Peyer's patch (tissue), 4 donors: ENCODE measurements around the gene TSTD2.

Source experiments
- CTCF ChIP-seq, 6 experiments: fragments of 450-650 bp in 4 of 6; fragments of 200-600 bp in 2 of 6; sonication (generic) in 1 of 6; IDR thresholded peaks; one replicate each; pipeline ENCODE4 v1.5.1; 2017 to 2019; ENCODE audit warnings: antibody characterized with exemption in 6 of 6, mild to moderate bottlenecking in 3 of 6, moderate library complexity in 1 of 6
- POLR2A ChIP-seq, 2 donors: fragments of 450-650 bp; IDR thresholded peaks; one replicate each; pipeline ENCODE4 v1.5.1; 2017; ENCODE audit warnings: antibody characterized with exemption in 2 of 2, mild to moderate bottlenecking in 2 of 2, moderate library complexity in 2 of 2

- TF ChIP-seq CTCF (IDR thresholded peaks at IDR 0.05) (no peak), POLR2A (IDR thresholded peaks at IDR 0.05) (no peak)
Observed at GRCh38 chr9:97563458-97564135, 69.6 kb downstream of the TSTD2 start.
